ENCODE data around the gene POU3F4. TPM values are rescaled to one million over a fixed set of nuclear protein-coding genes. Genes with fewer than 3 reads are reported as not detected.

POU3F4 gene
- total RNA-seq: not detected
- total RNA-seq: 0 reads per million in 2 donors

GRCh38 chrX:83508006-83508405 is at the start of gene POU3F4:
POU3F4 (plus strand) TSS chrX:83508290; CDS start chrX:83508325, 35 bp downstream.
- Mint-ChIP-seq H3K27me3 (peaks cover 44% of the 10 kb centered on the region), H3K4me1 (peaks cover 5% of the 10 kb centered on the region), H3K27ac (no peak within 1 kb of the TSS), H3K36me3 (ENCODE audit: low read depth) (no peaks in the 10 kb centered on the region), H3K4me3 (peak within 1 kb of the TSS; percentile 39)
- no peak for DNase-seq
- peaks cover 2% of the 10 kb centered on the region for H3K9me3 ChIP-seq (ENCODE audit: control insufficient read depth, low read length, poor library complexity, severe bottlenecking)
- ATAC-seq: no peak

GRCh38 chrX:83469551-83469950 is 38.5 kb upstream of the POU3F4 start:
- no peaks in the 10 kb centered on the region for H3K9me3 ChIP-seq (ENCODE audit: control insufficient read depth, low read length, poor library complexity, severe bottlenecking)
- Mint-ChIP-seq H3K4me3 (no peak overlapping the region), H3K27ac (no peak overlapping the region), H3K36me3 (ENCODE audit: low read depth) (no peaks in the 10 kb centered on the region), H3K27me3 (no peaks in the 10 kb centered on the region), H3K4me1 (no peaks in the 10 kb centered on the region)
- DNase-seq (no peak), ATAC-seq (no peak)

GRCh38 chrX:83495898-83496297 is 12.2 kb upstream of the POU3F4 start:
- no peak for ATAC-seq
- H3K4me3 Mint-ChIP-seq: no peak overlapping the region
- H3K4me1 Mint-ChIP-seq: no peaks in the 10 kb centered on the region

GRCh38 chrX:83501003-83501402 is 7.1 kb upstream of the POU3F4 start:
- no peaks in the 10 kb centered on the region for H3K9me3 ChIP-seq (ENCODE audit: control insufficient read depth, low read length, poor library complexity, severe bottlenecking)
- Mint-ChIP-seq H3K36me3 (ENCODE audit: low read depth) (no peaks in the 10 kb centered on the region), H3K4me1 (no peaks in the 10 kb centered on the region), H3K4me3 (no peak overlapping the region), H3K27me3 (peaks cover 28% of the 10 kb centered on the region), H3K27ac (no peak overlapping the region)
- DNase-seq: no peak
- ATAC-seq: no peak

More at GRCh38 chrX:83495898-83496297, 12.2 kb upstream of the POU3F4 start:
- no peaks in the 10 kb centered on the region for H3K36me3 Mint-ChIP-seq (ENCODE audit: low read depth)
- DNase-seq: no peak
- no peak overlapping the region for H3K27ac Mint-ChIP-seq
- peaks cover 8% of the 10 kb centered on the region for H3K27me3 Mint-ChIP-seq
- no peaks in the 10 kb centered on the region for H3K9me3 ChIP-seq (ENCODE audit: control insufficient read depth, low read length, poor library complexity, severe bottlenecking)

- Mint-ChIP-seq H3K36me3 (ENCODE audit: low read depth) (no peaks in the 10 kb centered on the region), H3K27ac (no peak overlapping the region), H3K4me1 (no peaks in the 10 kb centered on the region), H3K27me3 (peaks cover 28% of the 10 kb centered on the region), H3K4me3 (no peak overlapping the region)
- no peaks in the 10 kb centered on the region for H3K9me3 ChIP-seq (ENCODE audit: control insufficient read depth, low read length, poor library complexity, severe bottlenecking)
- DNase-seq: no peak
- ATAC-seq: no peak
Measured at GRCh38 chrX:83501530-83501929, 6.6 kb upstream of the POU3F4 start.

- no peaks in the 10 kb centered on the region for H3K9me3 ChIP-seq (ENCODE audit: control insufficient read depth, low read length, poor library complexity, severe bottlenecking)
- no peak overlapping the region for H3K4me3 Mint-ChIP-seq
- peaks cover 55% of the 10 kb centered on the region for H3K27me3 Mint-ChIP-seq
- DNase-seq (no peak), ATAC-seq (no peak)
- no peaks in the 10 kb centered on the region for H3K36me3 Mint-ChIP-seq (ENCODE audit: low read depth)
- H3K27ac Mint-ChIP-seq: no peak overlapping the region
- peaks cover 5% of the 10 kb centered on the region for H3K4me1 Mint-ChIP-seq
Measured at GRCh38 chrX:83504721-83505479, 3.2 kb upstream of the POU3F4 start.

- peaks cover 38% of the 10 kb centered on the region for H3K27me3 Mint-ChIP-seq
Measured at GRCh38 chrX:83508526-83509253, 600 bp downstream of the POU3F4 start.

GRCh38 chrX:83509254-83509801 is 1.2 kb downstream of the POU3F4 start:
- no peaks in the 10 kb centered on the region for H3K36me3 Mint-ChIP-seq (ENCODE audit: low read depth)
- peaks cover 2% of the 10 kb centered on the region for H3K9me3 ChIP-seq (ENCODE audit: control insufficient read depth, low read length, poor library complexity, severe bottlenecking)
- H3K27me3 Mint-ChIP-seq: peaks cover 38% of the 10 kb centered on the region
- no peak overlapping the region for H3K27ac Mint-ChIP-seq
- ATAC-seq (no peak), DNase-seq (no peak)
- H3K4me1 Mint-ChIP-seq: peaks cover 5% of the 10 kb centered on the region
- H3K4me3 Mint-ChIP-seq: peak overlapping the region; percentile 39

More at GRCh38 chrX:83508526-83509253, 600 bp downstream of the POU3F4 start:
- Mint-ChIP-seq H3K27ac (no peak overlapping the region), H3K36me3 (ENCODE audit: low read depth) (no peaks in the 10 kb centered on the region), H3K4me3 (peak overlapping the region; percentile 39), H3K4me1 (peaks cover 5% of the 10 kb centered on the region)
- no peak for ATAC-seq
- DNase-seq: no peak
- H3K9me3 ChIP-seq (ENCODE audit: control insufficient read depth, low read length, poor library complexity, severe bottlenecking): peaks cover 2% of the 10 kb centered on the region

- Mint-ChIP-seq H3K36me3 (ENCODE audit: low read depth) (no peaks in the 10 kb centered on the region), H3K4me3 (no peak overlapping the region), H3K27me3 (peaks cover 39% of the 10 kb centered on the region), H3K4me1 (peaks cover 5% of the 10 kb centered on the region), H3K27ac (no peak overlapping the region)
- DNase-seq (no peak), ATAC-seq (no peak)
- H3K9me3 ChIP-seq (ENCODE audit: control insufficient read depth, low read length, poor library complexity, severe bottlenecking): peaks cover 2% of the 10 kb centered on the region
Measured at GRCh38 chrX:83510510-83511062, 2.5 kb downstream of the POU3F4 start.

- DNase-seq (no peak), ATAC-seq (no peak)
- Mint-ChIP-seq H3K27me3 (peaks cover 42% of the 10 kb centered on the region), H3K27ac (no peak overlapping the region), H3K4me1 (peaks cover 5% of the 10 kb centered on the region), H3K36me3 (ENCODE audit: low read depth) (no peaks in the 10 kb centered on the region), H3K4me3 (no peak overlapping the region)
- peaks cover 2% of the 10 kb centered on the region for H3K9me3 ChIP-seq (ENCODE audit: control insufficient read depth, low read length, poor library complexity, severe bottlenecking)
Measured at GRCh38 chrX:83511208-83511607, 3.1 kb downstream of the POU3F4 start.

- H3K9me3 ChIP-seq (ENCODE audit: control insufficient read depth, low read length, poor library complexity, severe bottlenecking): peaks cover 2% of the 10 kb centered on the region
- ATAC-seq (no peak), DNase-seq (no peak)
- peaks cover 5% of the 10 kb centered on the region for H3K4me1 Mint-ChIP-seq
- no peak overlapping the region for H3K27ac Mint-ChIP-seq
- H3K27me3 Mint-ChIP-seq: peaks cover 36% of the 10 kb centered on the region
- no peaks in the 10 kb centered on the region for H3K36me3 Mint-ChIP-seq (ENCODE audit: low read depth)
- H3K4me3 Mint-ChIP-seq: no peak overlapping the region
Measured at GRCh38 chrX:83512111-83512510, 4.0 kb downstream of the POU3F4 start.

GRCh38 chrX:83516597-83516996 is 8.5 kb downstream of the POU3F4 start:
- no peak for ATAC-seq
- H3K4me3 Mint-ChIP-seq: no peak overlapping the region

GRCh38 chrX:83521905-83522304 is 13.8 kb downstream of the POU3F4 start:
- ATAC-seq: no peak
- Mint-ChIP-seq H3K4me3 (no peak overlapping the region), H3K36me3 (ENCODE audit: low read depth) (no peaks in the 10 kb centered on the region), H3K27ac (no peak overlapping the region), H3K27me3 (no peaks in the 10 kb centered on the region), H3K4me1 (no peaks in the 10 kb centered on the region)
- H3K9me3 ChIP-seq (ENCODE audit: control insufficient read depth, low read length, poor library complexity, severe bottlenecking): no peaks in the 10 kb centered on the region
- DNase-seq: no peak

More at GRCh38 chrX:83516597-83516996, 8.5 kb downstream of the POU3F4 start:
- no peaks in the 10 kb centered on the region for H3K9me3 ChIP-seq (ENCODE audit: control insufficient read depth, low read length, poor library complexity, severe bottlenecking)
- no peaks in the 10 kb centered on the region for H3K36me3 Mint-ChIP-seq (ENCODE audit: low read depth)
- no peak for DNase-seq
- no peak overlapping the region for H3K27ac Mint-ChIP-seq
- H3K4me1 Mint-ChIP-seq: no peaks in the 10 kb centered on the region
- H3K27me3 Mint-ChIP-seq: peaks cover 5% of the 10 kb centered on the region
